ENCODE measurements around the gene SCG3.

Gene SCG3

DNA sequence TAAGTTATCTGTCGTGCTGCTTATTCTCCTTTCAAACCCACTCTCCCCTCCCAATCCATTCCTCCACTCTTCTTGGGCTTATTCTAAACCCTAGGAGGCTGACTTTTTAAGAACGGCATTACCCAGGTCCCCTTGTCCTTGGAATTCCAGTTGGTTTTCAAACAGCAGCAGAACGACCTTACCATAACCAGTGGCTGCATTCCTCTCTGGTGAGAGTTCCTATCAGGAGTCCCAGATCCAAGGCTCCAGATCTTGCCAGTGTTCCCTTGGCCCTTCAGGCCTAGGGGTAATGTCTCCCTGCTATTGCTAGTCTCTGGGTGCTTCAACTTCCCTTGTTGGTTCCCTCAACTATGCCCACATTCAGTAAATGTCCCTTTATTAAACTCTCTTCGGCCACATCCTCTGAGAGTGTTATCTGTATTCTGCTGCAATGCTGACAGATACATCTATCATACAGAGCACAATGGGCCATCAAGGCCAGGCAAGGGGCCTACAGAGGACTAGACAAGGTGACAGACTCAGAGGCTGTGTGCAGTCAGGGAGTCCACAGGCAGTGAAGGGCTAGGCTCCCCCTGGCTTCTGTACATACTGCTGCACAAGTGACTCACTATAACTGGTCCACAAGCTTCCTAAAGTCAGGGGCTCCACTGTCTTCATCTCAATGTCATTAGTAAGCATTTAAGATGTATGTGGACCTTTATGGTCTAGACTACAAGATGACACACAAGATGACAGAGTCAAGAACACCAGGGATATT lies 46.0 kb downstream of the SCG3 start:
- ATAC-seq (peak; percentile 79), DNase-seq (peak; percentile 24)
- H3K27me3 Mint-ChIP-seq = no peaks in the 10 kb centered on the region
- peaks cover 76% of the 10 kb centered on the region for H3K4me1 Mint-ChIP-seq
- no peaks in the 10 kb centered on the region for H3K9me3 Mint-ChIP-seq
- H3K36me3 Mint-ChIP-seq (ENCODE audit: low read depth) = peaks cover 14% of the 10 kb centered on the region
- no peak overlapping the region for H3K4me3 Mint-ChIP-seq
- peak overlapping the region; percentile 64 for H3K27ac Mint-ChIP-seq

- Mint-ChIP-seq H3K36me3 (ENCODE audit: low read depth) (peaks cover 18% of the 10 kb centered on the region), H3K4me3 (peak overlapping the region; percentile 74), H3K27ac (peak overlapping the region; percentile 88), H3K27me3 (no peaks in the 10 kb centered on the region), H3K4me1 (peaks cover 94% of the 10 kb centered on the region), H3K9me3 (no peaks in the 10 kb centered on the region)
- ATAC-seq (peak; percentile 44), DNase-seq (peak; percentile 22)
Observed at GRCh38 chr15:51731549-51732267, 50.4 kb downstream of the SCG3 start.

DNA sequence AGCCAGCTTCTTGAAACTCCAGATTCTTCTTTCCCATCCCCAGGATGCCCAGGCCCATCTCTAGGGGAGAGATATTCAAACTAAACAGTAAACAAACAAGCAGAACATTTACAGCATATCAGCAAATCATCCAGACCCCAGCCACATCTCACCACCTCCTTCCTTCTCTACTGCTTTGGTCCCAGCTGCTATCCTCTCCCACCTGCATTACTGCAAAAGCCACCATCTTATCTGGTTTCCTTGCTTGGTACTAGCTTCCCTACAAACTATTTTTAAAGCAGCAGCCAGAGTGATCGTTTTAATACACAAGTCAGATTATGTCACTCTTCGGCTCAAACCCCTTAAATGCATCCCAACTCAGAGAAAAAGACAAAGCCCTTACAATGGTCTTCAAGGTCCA lies 51.3 kb downstream of the SCG3 start:
- Mint-ChIP-seq H3K27me3 (no peaks in the 10 kb centered on the region), H3K4me1 (peaks cover 86% of the 10 kb centered on the region), H3K9me3 (no peaks in the 10 kb centered on the region), H3K27ac (peak overlapping the region; percentile 88), H3K4me3 (no peak overlapping the region), H3K36me3 (ENCODE audit: low read depth) (peaks cover 17% of the 10 kb centered on the region)
- DNase-seq (no peak), ATAC-seq (no peak)

GRCh38 chr15:51735228-51736010 lies 54.1 kb downstream of the SCG3 start:
- peaks cover 14% of the 10 kb centered on the region for H3K36me3 Mint-ChIP-seq (ENCODE audit: low read depth)
- H3K27me3 Mint-ChIP-seq = no peaks in the 10 kb centered on the region
- H3K9me3 Mint-ChIP-seq = no peaks in the 10 kb centered on the region
- DNase-seq = no peak
- peak overlapping the region; percentile 84 for H3K4me3 Mint-ChIP-seq
- H3K4me1 Mint-ChIP-seq = peaks cover 75% of the 10 kb centered on the region
- peak; percentile 37 for ATAC-seq
- H3K27ac Mint-ChIP-seq = peak overlapping the region; percentile 93

DNA sequence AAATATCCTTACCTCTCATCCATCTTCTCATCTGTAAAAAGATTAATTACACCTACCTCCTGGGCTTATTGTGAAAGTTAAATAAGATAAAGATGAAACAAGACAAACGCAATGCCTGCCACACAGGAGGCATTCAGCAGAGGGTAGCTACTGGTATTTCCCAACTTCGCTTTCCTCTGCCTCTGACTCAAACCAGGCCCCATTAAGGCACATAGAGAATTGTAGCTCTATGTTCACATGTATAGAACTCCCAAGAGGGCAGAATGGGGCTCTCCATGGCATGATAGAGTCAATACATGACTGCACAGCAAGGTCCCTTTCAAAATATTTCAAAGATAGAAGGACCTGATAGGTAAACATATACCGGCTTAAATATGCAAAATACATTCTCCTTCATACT lies 54.8 kb downstream of the SCG3 start:
- ATAC-seq (peak; percentile 61), DNase-seq (peak; percentile 30)
- peaks cover 8% of the 10 kb centered on the region for H3K36me3 Mint-ChIP-seq (ENCODE audit: low read depth)
- no peaks in the 10 kb centered on the region for H3K9me3 Mint-ChIP-seq
- H3K27ac Mint-ChIP-seq = peak overlapping the region; percentile 93
- H3K27me3 Mint-ChIP-seq = no peaks in the 10 kb centered on the region
- H3K4me1 Mint-ChIP-seq = peaks cover 68% of the 10 kb centered on the region
- peak overlapping the region; percentile 84 for H3K4me3 Mint-ChIP-seq

- ATAC-seq = peak; percentile 50
- H3K4me1 Mint-ChIP-seq = peaks cover 59% of the 10 kb centered on the region
- peak overlapping the region; percentile 93 for H3K27ac Mint-ChIP-seq
- peak; percentile 58 for DNase-seq
- peak overlapping the region; percentile 84 for H3K4me3 Mint-ChIP-seq
- H3K9me3 Mint-ChIP-seq = no peaks in the 10 kb centered on the region
- peaks cover 8% of the 10 kb centered on the region for H3K36me3 Mint-ChIP-seq (ENCODE audit: low read depth)
- H3K27me3 Mint-ChIP-seq = no peaks in the 10 kb centered on the region
Observed at GRCh38 chr15:51736751-51737521, 55.6 kb downstream of the SCG3 start.

- Mint-ChIP-seq H3K27ac (peak within 1 kb of the TSS; percentile 93), H3K27me3 (no peaks in the 10 kb centered on the region), H3K9me3 (no peaks in the 10 kb centered on the region), H3K36me3 (ENCODE audit: low read depth) (peaks cover 8% of the 10 kb centered on the region), H3K4me1 (peaks cover 52% of the 10 kb centered on the region), H3K4me3 (peak within 1 kb of the TSS; percentile 84)
- DNase-seq = peak; percentile 70
- ATAC-seq = peak; percentile 18
Observed at GRCh38 chr15:51737522-51738305, 56.4 kb downstream of the SCG3 start, which contains the start of gene LYSMD2. Gene LYSMD2 (minus strand): TSS chr15:51737655. CDS start chr15:51737622, 33 bp downstream.

DNA sequence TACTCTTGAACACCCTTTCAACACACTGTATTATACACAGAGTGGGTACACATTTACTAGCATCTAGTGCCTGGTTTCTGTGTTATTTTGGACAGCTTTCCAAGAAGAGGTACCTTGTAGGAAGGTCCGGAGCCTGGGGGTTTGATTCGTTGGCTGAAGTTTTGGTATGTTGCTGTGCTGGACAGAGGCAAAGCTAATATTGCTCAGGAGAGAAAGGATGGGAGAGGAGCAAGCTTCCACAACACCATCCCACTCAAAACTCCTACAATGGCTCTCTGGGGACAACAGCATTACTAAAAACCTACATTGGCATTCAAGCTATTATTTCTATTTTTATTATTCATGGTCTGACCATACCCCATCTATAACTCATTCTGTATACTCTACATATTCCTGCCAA lies 57.2 kb downstream of the SCG3 start:
- Mint-ChIP-seq H3K27ac (peak overlapping the region; percentile 88), H3K4me1 (peaks cover 43% of the 10 kb centered on the region), H3K36me3 (ENCODE audit: low read depth) (peaks cover 3% of the 10 kb centered on the region)

DNA sequence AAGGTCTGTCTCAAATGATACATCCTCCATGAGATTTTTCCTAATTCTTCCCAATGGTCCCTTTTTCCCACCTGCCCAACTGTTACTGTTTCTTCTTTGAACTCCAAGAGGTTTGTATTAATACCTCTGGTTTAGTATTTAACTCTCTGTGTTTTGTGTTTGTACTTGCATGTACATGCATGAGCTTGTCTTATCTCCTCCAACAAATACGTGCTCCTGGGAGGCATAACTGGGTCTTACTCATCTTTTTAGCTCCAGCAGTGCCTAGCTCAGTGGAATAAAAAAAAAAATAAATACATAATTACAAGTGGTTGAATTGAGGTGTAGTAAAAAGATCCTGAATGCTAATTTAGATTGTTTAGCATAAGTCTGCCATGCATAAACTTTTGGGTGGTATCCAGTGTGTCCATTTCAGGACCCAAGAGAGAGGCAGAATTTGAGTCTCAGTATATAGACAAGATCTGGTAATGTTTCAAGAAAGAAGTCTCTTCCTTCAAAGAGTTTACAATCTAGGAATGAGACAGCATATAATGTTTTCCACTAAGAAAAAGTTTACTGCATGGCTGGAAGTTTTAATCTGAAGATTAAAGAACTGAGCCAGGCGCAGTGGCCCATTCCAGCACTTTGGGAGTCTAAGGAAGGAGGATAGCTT lies 57.9 kb downstream of the SCG3 start:
- H3K4me3 Mint-ChIP-seq = peak overlapping the region; percentile 0
- no peak overlapping the region for H3K27ac Mint-ChIP-seq
- DNase-seq (no peak), ATAC-seq (no peak)
- H3K36me3 Mint-ChIP-seq (ENCODE audit: low read depth) = peaks cover 2% of the 10 kb centered on the region
- H3K27me3 Mint-ChIP-seq = no peaks in the 10 kb centered on the region
- no peaks in the 10 kb centered on the region for H3K9me3 Mint-ChIP-seq
- peaks cover 38% of the 10 kb centered on the region for H3K4me1 Mint-ChIP-seq

More for the DNA sequence above, 57.2 kb downstream of the SCG3 start:
- no peaks in the 10 kb centered on the region for H3K9me3 Mint-ChIP-seq
- ATAC-seq = no peak
- no peak for DNase-seq
- peak overlapping the region; percentile 77 for H3K4me3 Mint-ChIP-seq
- no peaks in the 10 kb centered on the region for H3K27me3 Mint-ChIP-seq

- Mint-ChIP-seq H3K9me3 (no peaks in the 10 kb centered on the region), H3K27me3 (peaks cover 8% of the 10 kb centered on the region), H3K36me3 (ENCODE audit: low read depth) (no peaks in the 10 kb centered on the region), H3K4me1 (peaks cover 26% of the 10 kb centered on the region), H3K27ac (no peak overlapping the region), H3K4me3 (no peak overlapping the region)
- no peak for ATAC-seq
- DNase-seq = no peak
Observed at GRCh38 chr15:51749307-51749706, 68.0 kb downstream of the SCG3 start.

DNA sequence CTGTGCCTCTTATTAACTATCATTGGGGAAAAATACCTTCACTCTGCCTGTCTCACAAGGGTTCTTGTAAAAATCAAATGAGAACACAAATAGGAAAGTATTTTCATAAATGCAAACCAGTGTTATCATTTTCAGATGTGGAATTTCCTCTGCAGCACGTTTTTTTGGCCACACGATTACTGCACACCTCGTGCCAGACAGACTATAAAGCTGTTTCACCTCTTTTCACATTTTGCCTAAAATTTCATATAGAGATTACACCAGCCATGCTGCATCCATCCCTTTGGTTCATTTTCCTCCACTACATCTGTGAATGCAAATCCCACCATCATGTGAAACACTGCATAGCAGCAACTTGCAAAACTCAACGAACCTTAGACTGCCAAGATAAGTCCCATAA lies 68.9 kb downstream of the SCG3 start:
- H3K27me3 Mint-ChIP-seq = peaks cover 8% of the 10 kb centered on the region
- peak overlapping the region; percentile 80 for H3K4me3 Mint-ChIP-seq
- H3K36me3 Mint-ChIP-seq (ENCODE audit: low read depth) = no peaks in the 10 kb centered on the region
- no peaks in the 10 kb centered on the region for H3K9me3 Mint-ChIP-seq
- DNase-seq (no peak), ATAC-seq (no peak)
- no peak overlapping the region for H3K27ac Mint-ChIP-seq
- peaks cover 26% of the 10 kb centered on the region for H3K4me1 Mint-ChIP-seq

DNA sequence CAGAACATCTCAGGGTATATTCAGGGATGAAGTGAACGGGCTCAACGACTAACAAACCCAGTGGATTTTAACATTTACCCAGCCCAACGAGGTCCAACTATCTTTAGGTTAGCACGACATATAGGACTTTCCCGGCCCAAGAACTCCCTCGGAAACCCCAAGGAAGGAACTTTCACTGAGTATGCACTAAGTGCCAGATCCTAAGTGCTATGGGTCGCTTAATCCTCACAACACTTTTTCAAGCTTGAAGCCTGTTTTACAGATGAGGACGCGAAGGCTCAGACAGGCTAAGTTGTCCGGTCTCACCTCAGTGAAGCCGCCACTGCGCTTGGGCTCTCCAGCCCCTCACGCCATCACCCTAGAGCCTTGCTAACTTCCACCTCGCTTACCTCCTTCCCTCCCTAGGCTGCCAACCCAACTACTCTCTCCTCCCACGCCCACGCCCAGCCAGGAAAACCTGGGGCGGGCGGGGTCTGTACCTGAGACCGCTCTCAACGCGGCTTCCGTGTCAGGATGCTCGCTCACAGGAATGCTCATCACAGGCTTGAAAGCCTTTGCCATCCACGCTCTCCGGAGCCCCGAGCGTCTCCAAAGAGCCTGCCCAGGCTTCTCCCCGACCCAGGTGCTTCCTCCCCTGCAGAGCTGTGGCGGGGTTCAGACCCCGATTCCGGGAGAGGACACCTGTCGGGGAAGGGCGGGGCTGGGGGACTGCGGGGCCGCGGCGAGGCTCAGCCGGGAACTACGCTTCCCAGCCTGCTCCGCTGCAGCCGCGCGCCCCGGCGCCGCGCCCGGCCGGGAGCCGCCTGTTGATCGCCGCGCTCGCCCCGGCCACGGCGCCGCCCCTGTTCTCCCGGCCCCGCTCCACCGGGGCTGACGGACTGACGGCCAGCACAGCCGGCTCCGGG lies 69.7 kb downstream of the SCG3 start, which contains the start of gene TMOD2:
Gene TMOD2 (plus strand): TSS at position 806 of the 905 bp plus-strand sequence. CDS start 14,845 bp downstream, outside the sequence.
- ATAC-seq (peak; percentile 85), DNase-seq (peak; percentile 64)
- Mint-ChIP-seq H3K4me1 (peaks cover 26% of the 10 kb centered on the region), H3K4me3 (peak within 1 kb of the TSS; percentile 81), H3K27ac (peak within 1 kb of the TSS; percentile 33), H3K27me3 (peaks cover 8% of the 10 kb centered on the region), H3K36me3 (ENCODE audit: low read depth) (no peaks in the 10 kb centered on the region), H3K9me3 (no peaks in the 10 kb centered on the region)
